ENCODE results near the gene C1orf210.

DNA sequence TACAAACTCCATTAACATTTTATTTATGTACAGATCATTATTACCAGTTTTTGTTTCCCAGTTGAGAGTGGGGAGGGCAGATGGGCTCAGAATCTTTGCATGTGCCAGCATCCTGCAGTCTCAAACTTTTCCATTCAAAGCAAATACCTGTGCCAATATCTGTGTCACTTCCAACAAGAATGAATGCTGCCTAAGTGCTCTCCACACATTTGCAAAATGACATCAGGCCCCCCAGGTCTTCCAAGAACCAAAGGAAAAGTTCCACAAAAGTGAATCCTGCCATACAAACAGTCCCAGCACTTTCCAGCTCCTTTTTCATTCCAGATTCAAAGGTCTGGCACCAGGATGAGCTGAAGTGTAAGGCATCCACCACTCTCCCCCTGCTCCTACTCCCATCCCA is 13.7 kb upstream of the C1orf210 start:
- TF ChIP-seq POLR2A (IDR thresholded peaks at IDR 0.05) = no peak
- TF ChIP-seq CTCF (IDR thresholded peaks at IDR 0.05) = no peak
